HG02970 (cell line): ENCODE results near the gene FOXN4.

Source experiments
- ATAC-seq: cut with Tn5 transposase; IDR thresholded peaks from one replicate; pipeline ENCODE4 v1.9.1; 2021; ENCODE audit warnings: mild to moderate bottlenecking, moderate library complexity, moderate number of reproducible peaks; ENCODE audit not compliant: unreplicated experiment, low FRiP score

The FOXN4 gene

GRCh38 chr12:109228664-109229063, 80.4 kb downstream of the FOXN4 start:
- ATAC-seq: no peak
